Prostate gland (tissue), 2 donors: ENCODE measurements around the gene ENOX1. TPM values are rescaled to one million over a fixed set of nuclear protein-coding genes. Genes with fewer than 3 reads are reported as not detected.

ENCODE experiments used
- DNase-seq: peaks from one replicate; pipeline ENCODE4 v3.0.0-alpha.2; 2019; ENCODE audit warnings: low spot score
- H3K27ac ChIP-seq, 2 donors: fragments of 200-600 bp; sonication (generic); 2 replicates each; pipeline ENCODE4 v1.5.1; 2017 to 2019
- H3K27me3 ChIP-seq: fragments of 200-600 bp; sonication (generic); replicated peaks from 2 replicates; pipeline ENCODE4 v1.5.1; 2019; ENCODE audit not compliant: insufficient read depth
- H3K36me3 ChIP-seq, 2 donors: fragments of 200-600 bp; sonication (generic); 1 replicate in 1 of 2; 2 replicates in 1 of 2; pipeline versions ENCODE4 v1.5.1 to v1.8.1; 2017 to 2019
- H3K4me1 ChIP-seq: fragments of 200-600 bp; sonication (generic); replicated peaks from 2 replicates; pipeline ENCODE4 v1.5.1; 2019
- H3K4me3 ChIP-seq, 2 donors: fragments of 200-600 bp; sonication (generic); 2 replicates each; pipeline ENCODE4 v1.5.1; 2017 to 2019
- H3K9me3 ChIP-seq: fragments of 200-600 bp; sonication (generic); 2 replicates; pipeline ENCODE4 v1.5.1; 2017
- CTCF ChIP-seq, 4 experiments: fragments of 200-600 bp in 2 of 4; fragments of 450-650 bp in 2 of 4; sonication (generic) in 2 of 4; IDR thresholded peaks; 1 replicate in 3 of 4; 2 replicates in 1 of 4; pipeline ENCODE4 v1.5.1; 2016 to 2019; ENCODE audit warnings: antibody characterized with exemption in 4 of 4, mild to moderate bottlenecking in 2 of 4, moderate library complexity in 2 of 4
- POLR2A ChIP-seq: fragments of 450-650 bp; IDR thresholded peaks from one replicate; pipeline ENCODE4 v1.6.1; 2016; ENCODE audit warnings: antibody characterized with exemption, mild to moderate bottlenecking
- POLR2AphosphoS5 ChIP-seq: sonication (generic); formaldehyde crosslinking; IDR thresholded peaks from one replicate; pipeline ENCODE4 v1.6.1; 2017; ENCODE audit warnings: antibody characterized with exemption
- WGBS: methylation state at CpG from one replicate; pipeline ENCODE4 v1.1.5; 2018; 5-methylcytosine and 5-hydroxymethylcytosine counted together
- intact Hi-C: fragments of 100-400 bp; cut with DNase I; formaldehyde crosslinking; loops from one replicate; pipeline ENCODE4 v1.14.2; 2022
- total RNA-seq, 2 donors: library from RNA; depleted of rRNA; stranded (reverse); fragments of >200 nt; gene quantifications; one replicate each; pipeline ENCODE4 v1.1.0, GENCODE V29; 2016

Gene ENOX1
- total RNA-seq, 2 donors from 2014 or later = 4.5 to 5.3 TPM

- WGBS = 6% methylated on average over 4 of the region's 4 CpGs
- Histone ChIP-seq H3K36me3 (no peaks in the 10 kb centered on the region), H3K9me3 (no peaks in the 10 kb centered on the region), H3K27ac (peak overlapping the region in 1 of 2 donors; percentile 39), H3K27me3 (no peaks in the 10 kb centered on the region), H3K4me1 (no peaks in the 10 kb centered on the region), H3K4me3 (no peak overlapping the region)
- no peak for TF ChIP-seq POLR2AphosphoS5
- TF ChIP-seq POLR2A = no peak
- TF ChIP-seq CTCF (IDR thresholded peaks at IDR 0.05) = no peak
- intact Hi-C loops = no loop called here
- peak; percentile 24 for DNase-seq
These were observed 469.8 kb downstream of the ENOX1 start for GRCh38 chr13:43316946-43317353.

GRCh38 chr13:43316281-43316680 is 470.5 kb downstream of the ENOX1 start:
- H3K27me3 ChIP-seq = no peaks in the 10 kb centered on the region
- no peak overlapping the region for H3K27ac ChIP-seq
- H3K36me3 ChIP-seq = no peaks in the 10 kb centered on the region
- H3K9me3 ChIP-seq = no peaks in the 10 kb centered on the region
- H3K4me3 ChIP-seq = no peak overlapping the region
- no peak for TF ChIP-seq CTCF (IDR thresholded peaks at IDR 0.05)
- TF ChIP-seq POLR2A = no peak
- no peak for TF ChIP-seq POLR2AphosphoS5
- intact Hi-C loops = no loop called here
- 50% methylated on average over 2 of the region's 2 CpGs for WGBS
- no peak for DNase-seq
- no peaks in the 10 kb centered on the region for H3K4me1 ChIP-seq

GRCh38 chr13:43315522-43315921 is 471.2 kb downstream of the ENOX1 start:
- 90% methylated on average over 5 of the region's 5 CpGs for WGBS
- TF ChIP-seq CTCF (IDR thresholded peaks at IDR 0.05) (no peak), POLR2AphosphoS5 (no peak), POLR2A (no peak)

GRCh38 chr13:43309311-43309710 is 477.5 kb downstream of the ENOX1 start:
- Histone ChIP-seq H3K4me3 (no peak overlapping the region), H3K36me3 (no peaks in the 10 kb centered on the region), H3K27me3 (no peaks in the 10 kb centered on the region), H3K9me3 (no peaks in the 10 kb centered on the region), H3K4me1 (peaks cover 6% of the 10 kb centered on the region), H3K27ac (no peak overlapping the region)
- TF ChIP-seq POLR2A = no peak
- no peak for TF ChIP-seq CTCF (IDR thresholded peaks at IDR 0.05)
- no peak for TF ChIP-seq POLR2AphosphoS5
- intact Hi-C loops = loop anchor here (10.0 kb wide), 1 partner anchor 205 kb away; no protein-coding TSS in a partner anchor
- WGBS = 70% methylated on average over 4 of the region's 4 CpGs
- DNase-seq = no peak

More at GRCh38 chr13:43315522-43315921, 471.2 kb downstream of the ENOX1 start:
- no peaks in the 10 kb centered on the region for H3K4me1 ChIP-seq
- H3K4me3 ChIP-seq = no peak overlapping the region
- intact Hi-C loops = no loop called here
- no peaks in the 10 kb centered on the region for H3K9me3 ChIP-seq
- H3K27me3 ChIP-seq = no peaks in the 10 kb centered on the region
- no peak for DNase-seq
- no peaks in the 10 kb centered on the region for H3K36me3 ChIP-seq
- no peak overlapping the region for H3K27ac ChIP-seq

- Histone ChIP-seq H3K36me3 (no peaks in the 10 kb centered on the region), H3K9me3 (no peaks in the 10 kb centered on the region), H3K4me3 (no peak overlapping the region), H3K27ac (peak overlapping the region; percentile 24 to 52), H3K4me1 (peaks cover 15% of the 10 kb centered on the region), H3K27me3 (no peaks in the 10 kb centered on the region)
- 43% methylated on average over 7 of the region's 7 CpGs for WGBS
- no peak for TF ChIP-seq POLR2A
- TF ChIP-seq POLR2AphosphoS5 = peak; percentile 63
- peak in 1 of 4 experiments; percentile 21 for TF ChIP-seq CTCF (IDR thresholded peaks at IDR 0.05)
- intact Hi-C loops = loop anchor here (10.0 kb wide), 1 partner anchor 207 kb away; no protein-coding TSS in a partner anchor
- peak; percentile 85 for DNase-seq
These were observed 478.8 kb downstream of the ENOX1 start for GRCh38 chr13:43307921-43308433.
